A204.1 (cell line): ENCODE data around the gene NRBF2.
A peak's percentile ranks its signal among the peaks of the same experiment; 100 is the strongest.

ENCODE experiments used
- FAIRE-seq: peaks from 2 replicates; lab custom pipeline; 2012; peaks lifted over from hg19 to GRCh38; lab: Jason Lieb, UNC

The NRBF2 gene

GRCh38 chr10:63164166-63164623 lies 31.1 kb downstream of the NRBF2 start:
- FAIRE-seq = no peak

- FAIRE-seq = no peak
Observed at GRCh38 chr10:63165249-63165648, 32.1 kb downstream of the NRBF2 start.

- peak; percentile 97 for FAIRE-seq
Observed at GRCh38 chr10:63166742-63167258, 33.7 kb downstream of the NRBF2 start.

GRCh38 chr10:63168821-63169462 lies 35.8 kb downstream of the NRBF2 start:
- FAIRE-seq = peak; percentile 21

DNA sequence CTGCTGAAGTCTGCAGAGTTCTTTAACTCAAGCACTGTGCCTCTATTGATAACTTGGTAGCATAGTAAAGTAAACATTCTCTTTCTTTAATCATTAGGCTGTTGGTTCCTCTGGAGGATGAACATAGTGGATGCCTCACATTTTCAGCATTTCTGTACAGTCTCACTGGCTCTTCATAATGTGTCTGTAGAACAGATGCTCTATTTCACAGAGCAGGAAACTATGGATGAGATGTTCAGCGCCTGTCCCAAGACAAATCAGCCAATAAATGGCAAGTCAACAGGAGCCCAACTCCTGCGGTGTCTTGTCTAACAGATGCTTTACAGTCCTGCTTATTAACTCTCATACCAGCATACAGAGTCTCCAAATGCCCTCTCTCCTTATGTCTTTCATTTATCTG lies 36.5 kb downstream of the NRBF2 start:
- FAIRE-seq = no peak

- no peak for FAIRE-seq
Observed at GRCh38 chr10:63171255-63171855, 38.2 kb downstream of the NRBF2 start.

DNA sequence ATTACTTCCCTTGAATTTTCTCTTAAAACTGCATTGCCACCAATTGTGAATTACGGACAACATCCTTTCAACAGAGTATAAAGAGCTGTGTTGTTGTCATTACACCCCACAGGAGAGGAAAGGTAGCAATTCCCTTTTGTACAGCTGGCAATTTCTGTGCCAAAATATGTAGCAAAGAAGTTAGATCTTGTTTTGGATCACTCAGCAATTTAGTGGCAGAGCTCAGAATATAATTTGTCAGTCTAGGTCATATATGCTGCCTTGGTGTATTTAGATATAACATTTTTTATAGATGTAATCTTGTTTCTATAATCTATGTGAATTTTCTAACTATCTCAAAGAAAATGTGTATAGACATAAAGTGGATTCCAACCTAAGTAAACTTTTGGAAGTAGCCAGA lies 38.8 kb downstream of the NRBF2 start:
- FAIRE-seq = no peak

- FAIRE-seq = no peak
Observed at GRCh38 chr10:63173468-63174232, 40.5 kb downstream of the NRBF2 start.

- no peak for FAIRE-seq
Observed at GRCh38 chr10:63175534-63175933, 42.4 kb downstream of the NRBF2 start.

- no peak for FAIRE-seq
Observed at GRCh38 chr10:63192826-63193225, 59.7 kb downstream of the NRBF2 start.

DNA sequence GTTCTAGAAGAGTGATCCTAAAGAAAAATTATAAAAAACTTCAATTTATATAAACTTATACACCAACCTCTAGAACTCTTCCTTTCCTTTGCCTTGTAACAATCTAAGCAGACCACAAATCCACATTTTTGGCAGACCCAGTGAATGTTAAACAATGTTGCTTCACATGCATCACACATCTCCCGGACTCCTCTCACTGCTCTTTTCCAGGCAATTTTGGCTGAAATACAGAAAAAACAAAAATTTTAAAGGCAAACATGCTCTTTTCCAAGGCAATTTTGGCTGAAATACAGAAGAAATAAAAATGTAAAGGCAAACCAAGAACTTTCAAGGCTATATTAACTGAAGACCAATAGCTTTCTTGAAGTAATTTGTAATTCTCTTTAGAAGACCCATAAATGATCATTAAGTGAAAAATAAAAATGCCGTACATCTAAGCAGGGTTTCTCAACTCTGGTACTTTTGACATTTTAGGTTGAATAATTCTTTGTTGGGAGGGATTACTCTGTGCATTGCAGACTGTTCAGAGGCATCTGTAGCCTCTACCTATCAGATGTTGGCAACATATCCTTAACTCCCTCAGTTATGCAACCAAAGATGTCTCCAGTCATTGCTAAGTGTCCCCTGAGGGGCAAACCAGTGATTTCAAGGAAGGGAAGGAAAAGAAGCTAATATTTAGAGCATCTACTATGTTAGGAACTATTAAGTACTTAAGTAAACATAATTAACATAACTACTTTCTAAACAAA lies 64.4 kb downstream of the NRBF2 start:
- FAIRE-seq = no peak

DNA sequence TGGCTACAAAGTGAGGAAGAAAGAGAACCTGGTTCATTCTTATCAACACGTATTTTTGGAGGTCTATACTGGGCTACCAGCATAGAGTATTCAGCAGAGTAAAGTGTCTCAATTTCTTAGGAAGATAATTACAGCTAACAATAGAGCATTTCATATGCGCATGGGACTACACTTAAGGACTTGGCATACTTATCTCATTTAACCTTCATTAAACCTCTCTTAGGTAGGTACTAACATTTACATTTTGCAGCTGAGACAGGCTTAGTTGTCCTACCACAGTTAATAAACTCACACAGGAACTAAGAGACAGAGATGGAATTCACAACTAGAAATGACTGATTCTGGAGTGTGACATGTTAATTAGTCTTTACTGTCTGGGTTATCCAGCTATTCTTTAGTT lies 66.6 kb downstream of the NRBF2 start:
- no peak for FAIRE-seq

DNA sequence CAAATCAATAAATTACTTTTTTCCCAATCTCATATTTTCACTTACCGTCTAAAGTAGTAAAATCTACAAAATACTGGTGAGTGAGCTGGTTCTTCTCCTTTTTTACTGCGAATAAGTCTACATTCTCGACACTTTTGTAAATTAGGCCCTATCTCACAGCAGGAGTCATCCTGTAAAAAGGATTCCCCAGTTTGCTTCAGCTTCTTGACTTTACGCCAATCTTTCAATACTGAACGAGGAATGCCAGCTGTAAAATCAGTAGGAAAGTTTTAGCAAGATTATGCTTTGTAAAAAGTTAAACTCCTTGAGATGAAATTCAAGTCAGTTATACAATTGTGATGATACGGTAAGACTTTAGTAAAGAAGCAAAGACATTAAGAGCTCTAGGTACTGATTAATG lies 67.3 kb downstream of the NRBF2 start:
- FAIRE-seq = no peak

GRCh38 chr10:63201118-63201517 lies 68.0 kb downstream of the NRBF2 start:
- FAIRE-seq = peak; percentile 6
